Panc1 (cell line): ENCODE results near the gene OGN. TPM values are rescaled to one million over a fixed set of nuclear protein-coding genes. Genes with fewer than 3 reads are reported as not detected.

ENCODE experiments used
- ATAC-seq: fragments of 200-7000 bp; cut with Tn5 transposase; 2 replicates; pipeline ENCODE4 v1.9.1; 2020; ENCODE audit warnings: mild to moderate bottlenecking, moderate library complexity
- BruUV-seq: library from RNA; stranded (reverse); fragments of 400-500 nt; replicated peaks from 2 replicates; lab custom pipeline; 2021; lab: Mats Ljungman, UMichigan
- CTCF ChIA-PET: fragments of 300-600 bp; sonication (Branson Sonifier 250); formaldehyde crosslinking; loops from one replicate; lab custom pipeline; 2022; ENCODE audit warnings: antibody characterized with exemption; lab: Charles Lee
- POLR2A ChIA-PET: fragments of 300-600 bp; sonication (Branson Sonifier 250); formaldehyde crosslinking; loops from one replicate; lab custom pipeline; 2022; ENCODE audit warnings: antibody characterized with exemption; lab: Charles Lee
- DNase-seq: peaks from one replicate; pipeline ENCODE4 v3.0.0-alpha.2; 2010; ENCODE audit warnings: low read depth, low spot score
- H3K27ac ChIP-seq: 2 replicates; pipeline ENCODE4 v1.5.1; 2011; ENCODE audit warnings: mild to moderate bottlenecking, low read length, inconsistent platforms
- H3K27me3 ChIP-seq: fragments of 200-500 bp; sonication (Bioruptor generic); 2 replicates; pipeline ENCODE4 v1.6.0; 2014; ENCODE audit warnings: low read length, inconsistent platforms; ENCODE audit not compliant: control insufficient read depth, insufficient read depth
- H3K36me3 ChIP-seq: fragments of 200-500 bp; sonication (Bioruptor generic); 2 replicates; pipeline ENCODE4 v1.5.1; 2014; ENCODE audit warnings: inconsistent platforms, mild to moderate bottlenecking, low read length, moderate library complexity; ENCODE audit not compliant: control insufficient read depth, insufficient read depth
- H3K4me1 ChIP-seq: 2 replicates; pipeline ENCODE4 v1.5.1; 2011; ENCODE audit warnings: inconsistent platforms, mild to moderate bottlenecking, low read length, moderate library complexity; ENCODE audit not compliant: control insufficient read depth, insufficient read depth
- H3K4me3 ChIP-seq, 2 experiments: 2 replicates each; pipeline ENCODE4 v1.5.1; 2011 to 2012; ENCODE audit warnings: low read depth in 2 of 2, low read length in 2 of 2, mild to moderate bottlenecking in 2 of 2, inconsistent platforms in 1 of 2, moderate library complexity in 1 of 2
- H3K9me3 ChIP-seq: fragments of 200-500 bp; sonication (Bioruptor generic); 2 replicates; pipeline ENCODE4 v1.5.1; 2014; ENCODE audit warnings: low read depth, mild to moderate bottlenecking, inconsistent platforms, low read length, moderate library complexity; ENCODE audit not compliant: control insufficient read depth, insufficient read depth
- CTCF ChIP-seq: fragments of 450-650 bp; IDR thresholded peaks from 2 replicates; pipeline ENCODE4 v1.5.1; 2017; ENCODE audit warnings: mild to moderate bottlenecking
- POLR2AphosphoS5 ChIP-seq: IDR thresholded peaks from 2 replicates; pipeline ENCODE4 v1.6.1; 2012; ENCODE audit warnings: mild to moderate bottlenecking, low read depth, low read length, moderate library complexity
- SIN3A ChIP-seq: IDR thresholded peaks from 2 replicates; pipeline ENCODE4 v1.6.1; 2012; ENCODE audit warnings: low read depth, mild to moderate bottlenecking, low read length, moderate library complexity, borderline replicate concordance; ENCODE audit not compliant: insufficient read depth
- TCF7L2 ChIP-seq: IDR thresholded peaks from 2 replicates; pipeline ENCODE4 v1.6.1; 2011; ENCODE audit warnings: mild to moderate bottlenecking, low read depth, low read length, inconsistent platforms
- in situ Hi-C: cut with HindIII; loops from 2 replicates; pipeline ENCODE4 v1.10.0; 2016; ENCODE audit warnings: low sequenced_read_pairs, low pct_unique_long_range_greater_than_20kb
- intact Hi-C: fragments of 100-400 bp; cut with micrococcal nuclease; formaldehyde crosslinking; loops from one replicate; pipeline ENCODE4 v1.10.0; 2022; ENCODE audit not compliant: unreplicated experiment
- total RNA-seq: library from RNA; stranded (reverse); gene quantifications from one replicate; pipeline ENCODE4 v1.2.1, GENCODE V29; 2021; ENCODE audit not compliant: unreplicated experiment
- TF ChIP-seq, protein P1 (sequence below), 2 experiments: IDR thresholded peaks; 2 replicates each; pipeline ENCODE4 v1.6.1; 2011 to 2012; ENCODE audit warnings: low read depth in 2 of 2, control low read depth in 1 of 2, low read length in 1 of 2, mild to moderate bottlenecking in 1 of 2, moderate library complexity in 1 of 2; ENCODE audit not compliant: insufficient read depth in 1 of 2

OGN gene
- total RNA-seq, 1 experiment from 2014 or later, result 0.08 TPM

DNA sequence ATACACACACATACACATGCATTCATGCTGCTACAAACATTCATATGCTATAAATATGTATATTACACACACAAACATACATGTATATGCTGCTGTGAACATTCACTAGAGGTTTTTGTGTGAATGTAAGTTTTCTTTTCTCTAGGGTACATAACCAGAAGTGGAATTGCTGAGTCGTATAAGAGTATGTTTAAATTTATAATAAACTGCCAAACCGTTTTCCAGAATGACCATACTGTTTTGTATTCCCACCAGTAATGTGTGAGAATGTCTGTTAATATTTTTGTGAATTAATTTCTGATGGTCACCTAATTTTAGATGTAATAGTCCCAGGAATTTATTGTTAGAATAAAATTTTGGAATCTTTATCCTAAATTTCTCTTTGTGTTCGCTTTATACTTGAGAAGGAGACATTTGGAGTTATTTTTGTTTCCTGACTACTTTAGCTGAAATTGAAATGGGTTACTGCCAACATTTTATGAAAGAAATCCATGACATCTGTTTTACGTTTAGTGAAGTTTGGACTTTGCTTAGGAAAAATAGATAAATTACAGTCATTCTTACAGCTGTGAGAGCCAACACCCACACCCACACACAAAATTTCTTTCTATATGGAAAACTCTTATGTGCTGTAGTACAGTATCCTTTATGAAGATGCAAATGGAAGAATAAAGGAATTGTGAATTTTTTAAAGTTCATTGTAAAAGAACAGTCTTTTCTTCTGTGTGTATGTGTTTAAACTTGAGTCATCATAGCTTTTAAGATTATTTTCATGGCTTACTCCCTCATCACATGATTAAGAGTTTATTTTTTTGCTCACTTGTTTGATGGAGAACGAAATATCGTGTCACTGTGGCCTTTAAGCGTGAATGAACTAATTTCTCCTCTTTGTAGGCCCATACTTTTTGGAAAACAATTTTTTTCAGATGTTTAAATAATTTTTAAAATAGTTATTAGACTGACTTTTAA, 54.3 kb downstream of the OGN start:
- no peak for ATAC-seq
- no peak for TF ChIP-seq SIN3A
- no peak for TF ChIP-seq TCF7L2
- no peak for TF ChIP-seq POLR2AphosphoS5
- TF ChIP-seq CTCF, result no peak
- TF ChIP-seq, protein P1, sequence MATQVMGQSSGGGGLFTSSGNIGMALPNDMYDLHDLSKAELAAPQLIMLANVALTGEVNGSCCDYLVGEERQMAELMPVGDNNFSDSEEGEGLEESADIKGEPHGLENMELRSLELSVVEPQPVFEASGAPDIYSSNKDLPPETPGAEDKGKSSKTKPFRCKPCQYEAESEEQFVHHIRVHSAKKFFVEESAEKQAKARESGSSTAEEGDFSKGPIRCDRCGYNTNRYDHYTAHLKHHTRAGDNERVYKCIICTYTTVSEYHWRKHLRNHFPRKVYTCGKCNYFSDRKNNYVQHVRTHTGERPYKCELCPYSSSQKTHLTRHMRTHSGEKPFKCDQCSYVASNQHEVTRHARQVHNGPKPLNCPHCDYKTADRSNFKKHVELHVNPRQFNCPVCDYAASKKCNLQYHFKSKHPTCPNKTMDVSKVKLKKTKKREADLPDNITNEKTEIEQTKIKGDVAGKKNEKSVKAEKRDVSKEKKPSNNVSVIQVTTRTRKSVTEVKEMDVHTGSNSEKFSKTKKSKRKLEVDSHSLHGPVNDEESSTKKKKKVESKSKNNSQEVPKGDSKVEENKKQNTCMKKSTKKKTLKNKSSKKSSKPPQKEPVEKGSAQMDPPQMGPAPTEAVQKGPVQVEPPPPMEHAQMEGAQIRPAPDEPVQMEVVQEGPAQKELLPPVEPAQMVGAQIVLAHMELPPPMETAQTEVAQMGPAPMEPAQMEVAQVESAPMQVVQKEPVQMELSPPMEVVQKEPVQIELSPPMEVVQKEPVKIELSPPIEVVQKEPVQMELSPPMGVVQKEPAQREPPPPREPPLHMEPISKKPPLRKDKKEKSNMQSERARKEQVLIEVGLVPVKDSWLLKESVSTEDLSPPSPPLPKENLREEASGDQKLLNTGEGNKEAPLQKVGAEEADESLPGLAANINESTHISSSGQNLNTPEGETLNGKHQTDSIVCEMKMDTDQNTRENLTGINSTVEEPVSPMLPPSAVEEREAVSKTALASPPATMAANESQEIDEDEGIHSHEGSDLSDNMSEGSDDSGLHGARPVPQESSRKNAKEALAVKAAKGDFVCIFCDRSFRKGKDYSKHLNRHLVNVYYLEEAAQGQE (IDR thresholded peaks at IDR 0.05; ENCODE audit: insufficient read depth in 1 of 2, low read depth in 2 of 2, low read length in 1 of 2), result no peak
- no peak for DNase-seq
- CTCF ChIA-PET, result no interaction called here
- H3K9me3 ChIP-seq, result no peaks in the 10 kb centered on the region
- H3K4me1 ChIP-seq, result no peaks in the 10 kb centered on the region
- POLR2A ChIA-PET, result no interaction called here
- H3K36me3 ChIP-seq, result no peaks in the 10 kb centered on the region
- BruUV-seq, result no TSS peak
- in situ Hi-C loops, result no loop called here
- no peaks in the 10 kb centered on the region for H3K27me3 ChIP-seq
- intact Hi-C loops, result no loop called here
- H3K27ac ChIP-seq, result no peak overlapping the region
- no peak overlapping the region for H3K4me3 ChIP-seq

DNA sequence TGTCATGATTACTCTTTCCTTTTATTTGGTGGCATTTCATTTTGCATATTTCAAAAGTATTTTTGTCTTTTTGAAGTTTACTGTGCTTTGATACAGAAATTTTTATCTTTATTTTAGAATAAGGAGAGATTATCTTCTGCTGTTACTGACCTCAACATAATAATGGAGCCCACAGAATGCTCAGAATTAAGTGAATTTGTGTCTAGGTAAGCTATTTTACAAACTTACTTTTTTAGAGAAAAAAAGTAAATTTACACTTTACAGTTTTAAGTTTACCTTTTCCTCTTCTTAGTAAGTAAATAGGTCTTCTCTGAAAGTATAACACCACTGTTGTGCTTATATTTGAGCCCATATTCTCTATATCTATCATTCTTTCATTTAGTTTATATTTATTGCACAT, 58.8 kb downstream of the OGN start:
- BruUV-seq, result no TSS peak
- ChIA-PET CTCF (no interaction called here), POLR2A (no interaction called here)
- DNase-seq (no peak), ATAC-seq (no peak)
- TF ChIP-seq TCF7L2, result no peak
- TF ChIP-seq, protein P1 (IDR thresholded peaks at IDR 0.05; ENCODE audit: insufficient read depth in 1 of 2, low read depth in 2 of 2, low read length in 1 of 2), result no peak
- no peak for TF ChIP-seq SIN3A
- TF ChIP-seq CTCF, result no peak
- no peak for TF ChIP-seq POLR2AphosphoS5
- no peaks in the 10 kb centered on the region for H3K4me1 ChIP-seq
- in situ Hi-C loops, result no loop called here
- intact Hi-C loops, result no loop called here
- no peaks in the 10 kb centered on the region for H3K9me3 ChIP-seq
- no peak overlapping the region for H3K27ac ChIP-seq
- no peak overlapping the region for H3K4me3 ChIP-seq
- no peaks in the 10 kb centered on the region for H3K36me3 ChIP-seq
- H3K27me3 ChIP-seq, result no peaks in the 10 kb centered on the region
